SK-N-SH (cell line): ENCODE results near the gene ALS2CL. TPM values are rescaled to one million over a fixed set of nuclear protein-coding genes. Genes with fewer than 3 reads are reported as not detected.

ENCODE experiments used
- CTCF ChIA-PET: fragments of 300-600, 350-600 bp; formaldehyde crosslinking; extraction: SDS; loops from one replicate; lab custom pipeline; 2021; lab: Yijun Ruan, JAX
- POLR2A ChIA-PET: fragments of 350-600 bp; sonication (Branson Sonifier 250); formaldehyde crosslinking; extraction: SDS; loops from one replicate; lab custom pipeline; 2020; ENCODE audit warnings: antibody characterized with exemption, inconsistent platforms; lab: Yijun Ruan, JAX
- DNase-seq: peaks from one replicate; pipeline ENCODE4 v3.0.0; 2012
- H2AFZ ChIP-seq: fragments of 200-600 bp; sonication (generic); 2 replicates; pipeline ENCODE4 v1.8.1; 2016; ENCODE audit warnings: antibody characterized with exemption, mild to moderate bottlenecking, low read depth
- H3F3A ChIP-seq: fragments of 200-600 bp; sonication (generic); replicated peaks from 2 replicates; pipeline ENCODE3; 2016; ENCODE audit warnings: antibody characterized with exemption, mild to moderate bottlenecking; ENCODE audit not compliant: insufficient read depth
- H3K27ac ChIP-seq, 2 experiments: fragments of 200-500 bp in 1 of 2; fragments of 200-600 bp in 1 of 2; sonication (Bioruptor generic) in 1 of 2; sonication (generic), shearing (Covaris generic) in 1 of 2; 2 replicates each; pipeline versions ENCODE4 v1.5.1 to v1.6.1; 2014 to 2016; ENCODE audit warnings: low read depth in 2 of 2, inconsistent platforms in 1 of 2, low read length in 1 of 2, mild to moderate bottlenecking in 1 of 2, mixed read lengths in 1 of 2
- H3K27me3 ChIP-seq: fragments of 200-600 bp; sonication (generic), shearing (Covaris generic); 2 replicates; pipeline ENCODE4 v1.6.1; 2016; ENCODE audit warnings: mixed run types; ENCODE audit not compliant: insufficient read depth
- H3K36me3 ChIP-seq, 2 experiments: fragments of 200-500 bp in 1 of 2; fragments of 200-600 bp in 1 of 2; sonication (Bioruptor generic) in 1 of 2; sonication (generic) in 1 of 2; replicated peaks in 1 of 2; 2 replicates each; pipeline versions ENCODE3 to v1.5.1; 2014 to 2016; ENCODE audit warnings: low read length in 1 of 2, mild to moderate bottlenecking in 1 of 2; ENCODE audit not compliant: insufficient read depth in 2 of 2, control insufficient read depth in 1 of 2
- H3K4me1 ChIP-seq, 2 experiments: fragments of 200-500 bp in 1 of 2; fragments of 200-600 bp in 1 of 2; sonication (Bioruptor generic) in 1 of 2; sonication (generic), shearing (Covaris generic) in 1 of 2; 2 replicates each; pipeline versions ENCODE4 v1.5.1 to v1.6.1; 2014 to 2016; ENCODE audit warnings: low read depth in 1 of 2, low read length in 1 of 2, mixed run types in 1 of 2; ENCODE audit not compliant: insufficient read depth in 2 of 2, control insufficient read depth in 1 of 2
- H3K4me2 ChIP-seq: fragments of 200-600 bp; sonication (generic), shearing (Covaris generic); 2 replicates; pipeline ENCODE4 v1.6.1; 2017; ENCODE audit warnings: mixed run types
- H3K4me3 ChIP-seq, 2 experiments: fragments of 200-500 bp in 1 of 2; fragments of 200-600 bp in 1 of 2; sonication (Bioruptor generic) in 1 of 2; sonication (generic), shearing (Covaris generic) in 1 of 2; 2 replicates each; pipeline versions ENCODE4 v1.5.1 to v1.8.1; 2014 to 2016; ENCODE audit warnings: low read depth in 2 of 2, inconsistent platforms in 1 of 2, low read length in 1 of 2, mild to moderate bottlenecking in 1 of 2, mixed read lengths in 1 of 2, moderate library complexity in 1 of 2
- H3K79me2 ChIP-seq: fragments of 200-600 bp; sonication (generic); 2 replicates; pipeline ENCODE4 v1.8.1; 2017; ENCODE audit warnings: mild to moderate bottlenecking; ENCODE audit not compliant: insufficient read depth
- H3K9ac ChIP-seq: fragments of 200-600 bp; sonication (generic); 2 replicates; pipeline ENCODE4 v1.6.1; 2017; ENCODE audit warnings: mixed run types
- H3K9me2 ChIP-seq: fragments of 200-600 bp; sonication (generic); 2 replicates; pipeline ENCODE4 v1.6.1; 2017; ENCODE audit warnings: mixed run types
- H3K9me3 ChIP-seq: fragments of 200-600 bp; sonication (generic); 2 replicates; pipeline ENCODE4 v1.6.1; 2017; ENCODE audit warnings: mixed run types, mild to moderate bottlenecking, moderate library complexity
- H4K20me1 ChIP-seq: fragments of 200-600 bp; sonication (generic); 2 replicates; pipeline ENCODE4 v1.6.1; 2017; ENCODE audit warnings: mild to moderate bottlenecking, mixed run types; ENCODE audit not compliant: insufficient read depth
- ELF1 ChIP-seq: IDR thresholded peaks from 2 replicates; pipeline ENCODE4 v1.4.0; 2012
- FOSL2 ChIP-seq: IDR thresholded peaks from 2 replicates; pipeline ENCODE4 v1.4.0; 2012; ENCODE audit warnings: low read depth, mild to moderate bottlenecking, moderate library complexity, borderline replicate concordance
- FOXJ3 ChIP-seq: sonication (generic); formaldehyde crosslinking; IDR thresholded peaks from 2 replicates; pipeline ENCODE4 v1.5.1; 2020; ENCODE audit warnings: mild to moderate bottlenecking, missing genetic modification reagents
- GATA2 ChIP-seq: sonication (generic); formaldehyde crosslinking; IDR thresholded peaks from 2 replicates; pipeline ENCODE4 v1.5.0; 2020; ENCODE audit warnings: mild to moderate bottlenecking, missing genetic modification reagents
- MAX ChIP-seq: IDR thresholded peaks from 2 replicates; pipeline ENCODE4 v1.4.0; 2012; ENCODE audit warnings: low read depth
- MXI1 ChIP-seq: IDR thresholded peaks from 2 replicates; pipeline ENCODE4 v1.6.1; 2012; ENCODE audit warnings: mild to moderate bottlenecking, low read depth, low read length, improper control_type of control experiment
- NFIC ChIP-seq: IDR thresholded peaks from 2 replicates; pipeline ENCODE4 v1.4.0; 2012; ENCODE audit warnings: borderline replicate concordance
- POLR2AphosphoS5 ChIP-seq: IDR thresholded peaks from 2 replicates; pipeline ENCODE4 v1.6.1; 2012; ENCODE audit warnings: low read depth, low read length
- RAD21 ChIP-seq: IDR thresholded peaks from 2 replicates; pipeline ENCODE4 v1.6.1; 2012; ENCODE audit warnings: mild to moderate bottlenecking, low read length
- RXRA ChIP-seq: IDR thresholded peaks from 2 replicates; pipeline ENCODE4 v1.4.0; 2012; ENCODE audit warnings: low read depth, mild to moderate bottlenecking, borderline replicate concordance
- SIN3A ChIP-seq: IDR thresholded peaks from 2 replicates; pipeline ENCODE4 v1.6.1; 2012; ENCODE audit warnings: low read depth, mild to moderate bottlenecking, low read length, moderate library complexity, borderline replicate concordance
- SMC3 ChIP-seq: IDR thresholded peaks from 2 replicates; pipeline ENCODE4 v1.6.1; 2012; ENCODE audit warnings: low read depth, low read length, improper control_type of control experiment
- TAF1 ChIP-seq: IDR thresholded peaks from 2 replicates; pipeline ENCODE4 v1.6.1; 2012; ENCODE audit warnings: low read depth, mild to moderate bottlenecking, low read length, moderate library complexity, borderline replicate concordance
- TEAD4 ChIP-seq: IDR thresholded peaks from 2 replicates; pipeline ENCODE4 v1.4.0; 2012; ENCODE audit warnings: mild to moderate bottlenecking, borderline replicate concordance; ENCODE audit not compliant: insufficient read depth
- WGBS: methylation state at CpG from one replicate; pipeline ENCODE4 v1.1.6; 2017; ENCODE audit warnings: low lambda C conversion rate; 5-methylcytosine and 5-hydroxymethylcytosine counted together
- polyA plus RNA-seq, 3 experiments: library from polyadenylated mRNA; depleted of rRNA; stranded (reverse); fragments of >200 nt; gene quantifications; 2 replicates each; pipeline ENCODE4 v1.2.3, GENCODE V29; 2012
- TF ChIP-seq, protein P1 (sequence below): IDR thresholded peaks from 2 replicates; pipeline ENCODE4; 2012
- TF ChIP-seq, protein P2 (sequence below): fragments of 200-600 bp; sonication (generic); IDR thresholded peaks from 2 replicates; pipeline ENCODE4 v1.6.1; 2017; ENCODE audit warnings: antibody characterized with exemption, mild to moderate bottlenecking, moderate library complexity

The ALS2CL gene
- polyA plus RNA-seq, 1 of the 3 experiments (the other 2 are of a cell fraction) = 0.18 TPM

GRCh38 chr3:46676601-46677410, 16.7 kb downstream of the ALS2CL start:
- no peak overlapping the region for H3K4me3 ChIP-seq
- no peak overlapping the region for H3K4me2 ChIP-seq
- no peak overlapping the region for H3K27ac ChIP-seq
- no peak for DNase-seq
- H3K36me3 ChIP-seq = no peaks in the 10 kb centered on the region
- peaks cover 0 to 9% of the 10 kb centered on the region in 2 experiments; a peak in 1 of 4 replicates for H3K4me1 ChIP-seq
- TF ChIP-seq, protein P1, sequence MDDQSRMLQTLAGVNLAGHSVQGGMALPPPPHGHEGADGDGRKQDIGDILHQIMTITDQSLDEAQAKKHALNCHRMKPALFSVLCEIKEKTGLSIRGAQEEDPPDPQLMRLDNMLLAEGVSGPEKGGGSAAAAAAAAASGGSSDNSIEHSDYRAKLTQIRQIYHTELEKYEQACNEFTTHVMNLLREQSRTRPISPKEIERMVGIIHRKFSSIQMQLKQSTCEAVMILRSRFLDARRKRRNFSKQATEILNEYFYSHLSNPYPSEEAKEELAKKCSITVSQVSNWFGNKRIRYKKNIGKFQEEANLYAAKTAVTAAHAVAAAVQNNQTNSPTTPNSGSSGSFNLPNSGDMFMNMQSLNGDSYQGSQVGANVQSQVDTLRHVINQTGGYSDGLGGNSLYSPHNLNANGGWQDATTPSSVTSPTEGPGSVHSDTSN = no peak
- TF ChIP-seq FOXJ3 (CRISPR knock-in tag) (no peak), GATA2 (CRISPR knock-in tag) (no peak)
- no peaks in the 10 kb centered on the region for H3K27me3 ChIP-seq
- POLR2A ChIA-PET = no interaction called here
- no peaks in the 10 kb centered on the region for H4K20me1 ChIP-seq
- no peak overlapping the region for H3K9ac ChIP-seq
- no peaks in the 10 kb centered on the region for H3K79me2 ChIP-seq
- CTCF ChIA-PET = interaction anchor here (0.8 to 1.5 kb wide), 4 partner anchors 13 to 190 kb away, joined by 3 to 4 read pairs (median 3); no protein-coding TSS in a partner anchor
- no peak overlapping the region for H2AFZ ChIP-seq
- H3F3A ChIP-seq = no peaks in the 10 kb centered on the region
- WGBS = 47% methylated on average over 9 of the region's 16 CpGs
- H3K9me2 ChIP-seq = no peaks in the 10 kb centered on the region
- H3K9me3 ChIP-seq = no peaks in the 10 kb centered on the region

DNA sequence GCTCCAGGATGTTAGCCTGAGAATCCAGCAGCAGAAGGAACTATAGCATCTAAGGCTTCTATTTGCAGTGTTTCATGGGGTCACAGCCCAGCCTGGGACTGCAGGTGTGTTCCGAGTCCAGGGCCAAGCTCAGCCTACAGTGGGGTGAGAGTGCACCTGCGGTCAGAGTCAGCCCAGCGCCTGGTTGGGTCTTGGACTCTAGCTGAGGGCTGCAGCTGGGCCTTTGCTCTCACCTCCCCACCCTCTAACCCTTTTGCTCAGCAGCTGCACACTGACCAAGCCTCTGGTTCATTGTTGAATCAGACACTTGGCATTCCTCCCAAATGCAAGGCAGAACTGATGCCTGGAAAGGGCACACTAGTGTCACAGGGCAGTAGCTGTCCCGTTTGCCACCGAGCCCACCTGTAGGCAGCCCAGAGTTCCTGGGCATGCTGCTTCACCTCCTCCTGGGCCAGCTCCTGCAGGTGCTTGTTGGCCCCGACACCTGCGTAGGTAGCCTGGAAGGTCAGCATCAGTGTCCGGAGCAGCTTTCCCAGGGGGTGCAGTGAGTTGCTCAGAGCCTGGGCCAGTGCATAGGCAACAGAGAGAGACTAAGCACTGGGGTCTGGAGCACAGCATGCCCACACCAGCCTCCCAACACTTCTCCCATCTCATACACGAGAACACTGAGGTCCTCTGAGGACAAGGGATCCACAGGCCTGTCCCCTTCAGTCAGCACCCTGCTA, 17.5 kb downstream of the ALS2CL start:
- H3K9me3 ChIP-seq = no peaks in the 10 kb centered on the region
- H4K20me1 ChIP-seq = no peaks in the 10 kb centered on the region
- H3K36me3 ChIP-seq = no peaks in the 10 kb centered on the region
- TF ChIP-seq POLR2AphosphoS5 (no peak), TEAD4 (no peak), MAX (no peak)
- H3K4me2 ChIP-seq = no peak overlapping the region
- H3K4me1 ChIP-seq = peaks cover 0 to 9% of the 10 kb centered on the region in 2 experiments; a peak in 1 of 4 replicates
- no peaks in the 10 kb centered on the region for H3K27me3 ChIP-seq
- H3F3A ChIP-seq = no peaks in the 10 kb centered on the region
- no peak overlapping the region for H3K4me3 ChIP-seq
- POLR2A ChIA-PET = no interaction called here
- no peaks in the 10 kb centered on the region for H3K79me2 ChIP-seq
- WGBS = 60% methylated on average over 1 of the region's 9 CpGs
- H2AFZ ChIP-seq = no peak overlapping the region
- no peak overlapping the region for H3K9ac ChIP-seq
- CTCF ChIA-PET = interaction anchor here (0.8 to 1.5 kb wide), 4 partner anchors 12 to 191 kb away, joined by 3 to 4 read pairs (median 3); no protein-coding TSS in a partner anchor
- no peak for DNase-seq
- no peaks in the 10 kb centered on the region for H3K9me2 ChIP-seq
- no peak overlapping the region for H3K27ac ChIP-seq

GRCh38 chr3:46675426-46675825, 18.1 kb downstream of the ALS2CL start:
- no peak overlapping the region for H2AFZ ChIP-seq
- ChIA-PET CTCF (interaction anchor here (1.4 to 1.5 kb wide), 3 partner anchors 24 to 234 kb away, joined by 3 to 4 read pairs (median 3); no protein-coding TSS in a partner anchor), POLR2A (no interaction called here)
- no peak overlapping the region for H3K9ac ChIP-seq
- H3F3A ChIP-seq = no peaks in the 10 kb centered on the region
- no peaks in the 10 kb centered on the region for H3K9me2 ChIP-seq
- no peaks in the 10 kb centered on the region for H3K9me3 ChIP-seq
- no peaks in the 10 kb centered on the region for H3K36me3 ChIP-seq
- no peaks in the 10 kb centered on the region for H3K79me2 ChIP-seq
- no peak overlapping the region for H3K27ac ChIP-seq
- H3K27me3 ChIP-seq = no peaks in the 10 kb centered on the region
- H3K4me2 ChIP-seq = no peak overlapping the region
- DNase-seq = no peak
- no peaks in the 10 kb centered on the region for H4K20me1 ChIP-seq
- 58% methylated on average over 3 of the region's 6 CpGs for WGBS
- no peak overlapping the region for H3K4me3 ChIP-seq
- peaks cover 0 to 9% of the 10 kb centered on the region in 2 experiments; a peak in 1 of 4 replicates for H3K4me1 ChIP-seq
- TF ChIP-seq TAF1 (no peak), RXRA (no peak), TEAD4 (no peak), ELF1 (no peak), MAX (no peak), MXI1 (no peak), SIN3A (no peak), POLR2AphosphoS5 (no peak), NFIC (no peak), FOSL2 (no peak), RAD21 (no peak), SMC3 (no peak)
- TF ChIP-seq, protein P2, sequence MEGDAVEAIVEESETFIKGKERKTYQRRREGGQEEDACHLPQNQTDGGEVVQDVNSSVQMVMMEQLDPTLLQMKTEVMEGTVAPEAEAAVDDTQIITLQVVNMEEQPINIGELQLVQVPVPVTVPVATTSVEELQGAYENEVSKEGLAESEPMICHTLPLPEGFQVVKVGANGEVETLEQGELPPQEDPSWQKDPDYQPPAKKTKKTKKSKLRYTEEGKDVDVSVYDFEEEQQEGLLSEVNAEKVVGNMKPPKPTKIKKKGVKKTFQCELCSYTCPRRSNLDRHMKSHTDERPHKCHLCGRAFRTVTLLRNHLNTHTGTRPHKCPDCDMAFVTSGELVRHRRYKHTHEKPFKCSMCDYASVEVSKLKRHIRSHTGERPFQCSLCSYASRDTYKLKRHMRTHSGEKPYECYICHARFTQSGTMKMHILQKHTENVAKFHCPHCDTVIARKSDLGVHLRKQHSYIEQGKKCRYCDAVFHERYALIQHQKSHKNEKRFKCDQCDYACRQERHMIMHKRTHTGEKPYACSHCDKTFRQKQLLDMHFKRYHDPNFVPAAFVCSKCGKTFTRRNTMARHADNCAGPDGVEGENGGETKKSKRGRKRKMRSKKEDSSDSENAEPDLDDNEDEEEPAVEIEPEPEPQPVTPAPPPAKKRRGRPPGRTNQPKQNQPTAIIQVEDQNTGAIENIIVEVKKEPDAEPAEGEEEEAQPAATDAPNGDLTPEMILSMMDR = no peak
